Omental fat pad (tissue), 4 donors: ENCODE results near the gene JAZF1. TPM values are rescaled to one million over a fixed set of nuclear protein-coding genes. Genes with fewer than 3 reads are reported as not detected.
"Not testable (repeated sequence)": the region's sequence is repeated elsewhere in the genome, so short reads cannot be mapped to it uniquely, and the experiment has no call there.

Experiments used
- ATAC-seq: fragments of 150-250 bp; one replicate; pipeline ENCODE4 v1.9.1; 2016; ENCODE audit warnings: mild to moderate bottlenecking, moderate library complexity; ENCODE audit not compliant: low FRiP score
- DNase-seq: peaks from one replicate; pipeline ENCODE4 v3.0.0-alpha.2; 2019; ENCODE audit warnings: low spot score
- total RNA-seq, 4 donors: library from RNA; depleted of rRNA; stranded (reverse); fragments of >200 nt; gene quantifications; one replicate each; pipeline ENCODE4 v1.1.0, GENCODE V29; 2016
- TF ChIP-seq, protein P1 (sequence below), 3 donors: fragments of 450-650 bp; IDR thresholded peaks; one replicate each; pipeline ENCODE4 v1.5.1; 2016 to 2017; ENCODE audit warnings: antibody characterized with exemption in 3 of 3, mild to moderate bottlenecking in 3 of 3, moderate library complexity in 2 of 3

The JAZF1 gene
- total RNA-seq, 4 donors from 2014 or later: 12.1 to 15.3 (median 12.8) TPM

DNA sequence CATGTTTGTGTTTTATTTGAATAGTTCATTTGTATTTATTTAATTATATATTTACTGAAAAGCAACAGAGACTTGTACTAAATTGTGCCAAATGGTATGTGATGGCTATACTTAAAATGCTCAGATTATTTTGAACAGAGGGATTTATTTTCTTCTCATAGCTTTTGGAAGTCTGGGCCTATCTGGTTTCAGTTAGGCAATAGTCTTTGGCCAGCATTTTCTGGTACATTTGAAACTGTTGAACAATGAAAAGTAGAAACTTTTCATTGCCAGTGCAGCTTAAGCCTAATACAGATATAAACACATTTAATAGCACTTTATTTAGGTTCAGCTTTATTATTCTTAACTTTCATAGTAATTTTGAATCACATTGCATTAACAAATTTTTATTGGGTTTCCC is 252.6 kb downstream of the JAZF1 start:
- DNase-seq (no peak), ATAC-seq (no peak)
- TF ChIP-seq, protein P1, sequence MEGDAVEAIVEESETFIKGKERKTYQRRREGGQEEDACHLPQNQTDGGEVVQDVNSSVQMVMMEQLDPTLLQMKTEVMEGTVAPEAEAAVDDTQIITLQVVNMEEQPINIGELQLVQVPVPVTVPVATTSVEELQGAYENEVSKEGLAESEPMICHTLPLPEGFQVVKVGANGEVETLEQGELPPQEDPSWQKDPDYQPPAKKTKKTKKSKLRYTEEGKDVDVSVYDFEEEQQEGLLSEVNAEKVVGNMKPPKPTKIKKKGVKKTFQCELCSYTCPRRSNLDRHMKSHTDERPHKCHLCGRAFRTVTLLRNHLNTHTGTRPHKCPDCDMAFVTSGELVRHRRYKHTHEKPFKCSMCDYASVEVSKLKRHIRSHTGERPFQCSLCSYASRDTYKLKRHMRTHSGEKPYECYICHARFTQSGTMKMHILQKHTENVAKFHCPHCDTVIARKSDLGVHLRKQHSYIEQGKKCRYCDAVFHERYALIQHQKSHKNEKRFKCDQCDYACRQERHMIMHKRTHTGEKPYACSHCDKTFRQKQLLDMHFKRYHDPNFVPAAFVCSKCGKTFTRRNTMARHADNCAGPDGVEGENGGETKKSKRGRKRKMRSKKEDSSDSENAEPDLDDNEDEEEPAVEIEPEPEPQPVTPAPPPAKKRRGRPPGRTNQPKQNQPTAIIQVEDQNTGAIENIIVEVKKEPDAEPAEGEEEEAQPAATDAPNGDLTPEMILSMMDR (IDR thresholded peaks at IDR 0.05): no peak

DNA sequence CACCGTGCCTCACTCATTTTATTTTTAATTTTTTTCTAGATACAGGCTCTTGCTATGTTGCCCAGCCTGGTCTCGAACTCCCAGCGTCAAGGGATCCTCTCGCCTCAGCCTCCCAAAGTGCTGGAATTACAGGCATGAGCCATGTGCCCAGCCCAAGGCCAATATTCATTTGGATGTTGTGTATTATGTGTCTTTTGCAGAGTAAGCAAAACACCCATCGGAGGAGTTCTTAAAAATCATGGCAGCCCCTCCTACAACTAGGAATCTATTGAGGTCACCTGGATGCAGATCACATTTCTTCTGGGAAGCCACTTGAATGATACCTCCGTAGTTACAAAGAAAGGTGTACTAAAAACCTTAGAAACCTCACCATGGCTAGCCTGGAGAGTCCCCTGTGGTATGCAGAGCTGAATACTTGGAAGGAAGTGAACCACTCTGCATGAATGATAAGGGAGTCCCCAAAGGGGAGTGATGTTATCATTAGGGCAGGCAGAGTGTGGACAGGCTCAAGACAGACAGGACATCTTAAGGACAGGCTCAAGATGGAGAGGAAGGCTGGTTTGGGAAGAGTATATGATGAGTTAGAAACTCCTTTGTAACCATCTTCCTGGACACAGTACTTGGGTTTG is 254.9 kb downstream of the JAZF1 start:
- DNase-seq: no peak
- TF ChIP-seq, protein P1 (IDR thresholded peaks at IDR 0.05): no peak
- no peak for ATAC-seq

DNA sequence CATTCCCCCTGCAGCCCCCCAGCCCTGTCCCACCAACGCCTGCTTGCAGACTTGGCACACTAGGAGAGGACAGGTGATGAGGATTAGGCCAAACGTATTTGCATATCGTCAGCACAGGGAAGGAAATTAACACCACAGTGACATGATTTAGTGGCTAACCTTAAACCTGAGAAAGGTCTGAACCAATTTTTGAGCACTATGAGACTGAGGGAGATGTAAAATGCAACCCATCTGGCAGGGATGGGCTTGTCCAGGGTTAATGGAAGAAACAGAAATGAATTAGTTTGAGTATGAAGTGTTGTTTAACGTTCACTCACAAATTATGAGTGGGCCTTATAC is 257.0 kb downstream of the JAZF1 start:
- DNase-seq (no peak), ATAC-seq (no peak)
- TF ChIP-seq, protein P1 (IDR thresholded peaks at IDR 0.05): no peak

GRCh38 chr7:27922907-27923641 is 257.5 kb downstream of the JAZF1 start:
- TF ChIP-seq, protein P1 (IDR thresholded peaks at IDR 0.05): no peak
- ATAC-seq: no peak
- DNase-seq: no peak

- not testable (repeated sequence) for DNase-seq, ATAC-seq
Measured at GRCh38 chr7:27922389-27922788, 258.2 kb downstream of the JAZF1 start.

GRCh38 chr7:27921081-27921836 is 259.3 kb downstream of the JAZF1 start:
- DNase-seq (no peak), ATAC-seq (no peak)
- TF ChIP-seq, protein P1 (IDR thresholded peaks at IDR 0.05): no peak

DNA sequence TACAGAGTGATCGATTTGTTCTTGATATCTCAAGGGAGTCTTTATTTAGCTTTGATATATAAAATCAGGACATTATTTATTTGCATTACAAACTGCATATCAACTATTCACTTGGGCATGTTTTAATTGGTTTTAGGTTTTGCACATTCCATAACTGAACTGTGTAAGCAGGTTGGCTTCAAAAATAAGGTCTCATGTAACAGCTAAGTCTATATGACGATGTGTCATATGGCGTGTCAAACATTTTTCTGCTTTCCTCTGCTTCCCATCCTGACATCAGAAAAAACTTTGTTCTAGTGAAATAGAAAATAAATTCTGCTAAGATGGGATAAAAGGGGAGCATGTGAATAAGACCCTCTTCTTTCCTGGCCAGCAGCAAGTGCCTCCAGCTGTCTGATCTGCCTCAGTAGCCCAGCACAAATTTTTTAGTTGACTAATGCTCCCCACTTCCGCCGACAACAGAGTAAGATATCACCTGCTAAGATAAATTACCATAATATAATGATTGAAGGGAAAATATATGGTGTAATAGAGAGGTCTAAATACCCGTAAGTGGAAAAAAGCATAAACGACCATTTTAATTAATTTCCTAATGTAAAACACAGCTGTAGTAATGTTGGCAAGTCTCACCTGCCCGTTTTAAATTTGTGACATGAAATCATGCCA is 260.2 kb downstream of the JAZF1 start:
- TF ChIP-seq, protein P1 (IDR thresholded peaks at IDR 0.05): no peak
- ATAC-seq (no peak), DNase-seq (no peak)
